ENCODE results near the gene SPNS2.

Gene SPNS2

GRCh38 chr17:4523946-4524345 lies 25.3 kb downstream of the SPNS2 start:
- Histone ChIP-seq H3K4me1 (ENCODE audit: control insufficient read depth, insufficient read depth, low read length) (peaks cover 7% of the 10 kb centered on the region), H3K27ac (ENCODE audit: low read length) (no peak overlapping the region), H3K9ac (ENCODE audit: low read length in 2 of 2) (no peak overlapping the region), H3K9me3 (ENCODE audit: control insufficient read depth in 2 of 2, low read length in 2 of 2) (no peaks in the 10 kb centered on the region), H3K36me3 (ENCODE audit: control insufficient read depth in 2 of 2, insufficient read depth in 2 of 2, low read length in 2 of 2) (no peaks in the 10 kb centered on the region), H3K27me3 (ENCODE audit: control insufficient read depth in 1 of 2, insufficient read depth in 2 of 2, low read length in 2 of 2) (no peaks in the 10 kb centered on the region), H3K4me3 (ENCODE audit: low read length in 2 of 2) (no peak overlapping the region)

- H3K4me1 ChIP-seq (ENCODE audit: control insufficient read depth, insufficient read depth, low read length): peaks cover 3% of the 10 kb centered on the region
- H3K27ac ChIP-seq (ENCODE audit: low read length): no peak overlapping the region
These were observed 27.2 kb downstream of the SPNS2 start for GRCh38 chr17:4525691-4526397.

GRCh38 chr17:4527134-4527533 lies 28.5 kb downstream of the SPNS2 start:
- Histone ChIP-seq H3K4me3 (ENCODE audit: low read length in 2 of 2) (no peak overlapping the region), H3K36me3 (ENCODE audit: control insufficient read depth in 2 of 2, insufficient read depth in 2 of 2, low read length in 2 of 2) (no peaks in the 10 kb centered on the region), H3K9ac (ENCODE audit: low read length in 2 of 2) (no peak overlapping the region), H3K27ac (ENCODE audit: low read length) (no peak overlapping the region), H3K4me1 (ENCODE audit: control insufficient read depth, insufficient read depth, low read length) (peaks cover 3% of the 10 kb centered on the region), H3K9me3 (ENCODE audit: control insufficient read depth in 2 of 2, low read length in 2 of 2) (no peaks in the 10 kb centered on the region), H3K27me3 (ENCODE audit: control insufficient read depth in 1 of 2, insufficient read depth in 2 of 2, low read length in 2 of 2) (no peaks in the 10 kb centered on the region)

More at GRCh38 chr17:4525691-4526397, 27.2 kb downstream of the SPNS2 start:
- H3K4me3 ChIP-seq (ENCODE audit: low read length in 2 of 2): no peak overlapping the region
- H3K9me3 ChIP-seq (ENCODE audit: control insufficient read depth in 2 of 2, low read length in 2 of 2): no peaks in the 10 kb centered on the region
- H3K27me3 ChIP-seq (ENCODE audit: control insufficient read depth in 1 of 2, insufficient read depth in 2 of 2, low read length in 2 of 2): no peaks in the 10 kb centered on the region
- no peak overlapping the region for H3K9ac ChIP-seq (ENCODE audit: low read length in 2 of 2)
- no peaks in the 10 kb centered on the region for H3K36me3 ChIP-seq (ENCODE audit: control insufficient read depth in 2 of 2, insufficient read depth in 2 of 2, low read length in 2 of 2)

- Histone ChIP-seq H3K9me3 (ENCODE audit: control insufficient read depth in 2 of 2, low read length in 2 of 2) (no peaks in the 10 kb centered on the region), H3K36me3 (ENCODE audit: control insufficient read depth in 2 of 2, insufficient read depth in 2 of 2, low read length in 2 of 2) (no peaks in the 10 kb centered on the region), H3K27me3 (ENCODE audit: control insufficient read depth in 1 of 2, insufficient read depth in 2 of 2, low read length in 2 of 2) (peaks cover 0 to 2% of the 10 kb centered on the region in 2 donors), H3K9ac (ENCODE audit: low read length in 2 of 2) (no peak overlapping the region), H3K4me3 (ENCODE audit: low read length in 2 of 2) (no peak overlapping the region), H3K4me1 (ENCODE audit: control insufficient read depth, insufficient read depth, low read length) (peaks cover 3% of the 10 kb centered on the region), H3K27ac (ENCODE audit: low read length) (no peak overlapping the region)
These were observed 29.0 kb downstream of the SPNS2 start for GRCh38 chr17:4527566-4528125.

GRCh38 chr17:4529533-4530152 lies 31.0 kb downstream of the SPNS2 start:
- Histone ChIP-seq H3K4me3 (ENCODE audit: low read length in 2 of 2) (no peak overlapping the region), H3K27me3 (ENCODE audit: control insufficient read depth in 1 of 2, insufficient read depth in 2 of 2, low read length in 2 of 2) (peaks cover 0 to 2% of the 10 kb centered on the region in 2 donors), H3K36me3 (ENCODE audit: control insufficient read depth in 2 of 2, insufficient read depth in 2 of 2, low read length in 2 of 2) (no peaks in the 10 kb centered on the region), H3K9ac (ENCODE audit: low read length in 2 of 2) (no peak overlapping the region), H3K27ac (ENCODE audit: low read length) (no peak overlapping the region), H3K4me1 (ENCODE audit: control insufficient read depth, insufficient read depth, low read length) (peaks cover 13% of the 10 kb centered on the region), H3K9me3 (ENCODE audit: control insufficient read depth in 2 of 2, low read length in 2 of 2) (no peaks in the 10 kb centered on the region)

- Histone ChIP-seq H3K4me1 (ENCODE audit: control insufficient read depth, insufficient read depth, low read length) (peaks cover 22% of the 10 kb centered on the region), H3K36me3 (ENCODE audit: control insufficient read depth in 2 of 2, insufficient read depth in 2 of 2, low read length in 2 of 2) (no peaks in the 10 kb centered on the region), H3K27me3 (ENCODE audit: control insufficient read depth in 1 of 2, insufficient read depth in 2 of 2, low read length in 2 of 2) (peaks cover 0 to 2% of the 10 kb centered on the region in 2 donors), H3K4me3 (ENCODE audit: low read length in 2 of 2) (no peak overlapping the region), H3K9me3 (ENCODE audit: control insufficient read depth in 2 of 2, low read length in 2 of 2) (no peaks in the 10 kb centered on the region), H3K27ac (ENCODE audit: low read length) (no peak overlapping the region), H3K9ac (ENCODE audit: low read length in 2 of 2) (no peak overlapping the region)
These were observed 32.4 kb downstream of the SPNS2 start for GRCh38 chr17:4530799-4531730.

GRCh38 chr17:4531988-4532736 lies 33.5 kb downstream of the SPNS2 start:
- Histone ChIP-seq H3K27ac (ENCODE audit: low read length) (no peak overlapping the region), H3K27me3 (ENCODE audit: control insufficient read depth in 1 of 2, insufficient read depth in 2 of 2, low read length in 2 of 2) (peaks cover 0 to 2% of the 10 kb centered on the region in 2 donors), H3K4me3 (ENCODE audit: low read length in 2 of 2) (no peak overlapping the region), H3K9me3 (ENCODE audit: control insufficient read depth in 2 of 2, low read length in 2 of 2) (no peaks in the 10 kb centered on the region), H3K36me3 (ENCODE audit: control insufficient read depth in 2 of 2, insufficient read depth in 2 of 2, low read length in 2 of 2) (no peaks in the 10 kb centered on the region), H3K9ac (ENCODE audit: low read length in 2 of 2) (no peak overlapping the region), H3K4me1 (ENCODE audit: control insufficient read depth, insufficient read depth, low read length) (peaks cover 30% of the 10 kb centered on the region)

GRCh38 chr17:4532860-4533522 lies 34.3 kb downstream of the SPNS2 start:
- no peak overlapping the region for H3K4me3 ChIP-seq (ENCODE audit: low read length in 2 of 2)
- H3K9me3 ChIP-seq (ENCODE audit: control insufficient read depth in 2 of 2, low read length in 2 of 2): no peaks in the 10 kb centered on the region
- peaks cover 0 to 2% of the 10 kb centered on the region in 2 donors for H3K27me3 ChIP-seq (ENCODE audit: control insufficient read depth in 1 of 2, insufficient read depth in 2 of 2, low read length in 2 of 2)
- no peak overlapping the region for H3K9ac ChIP-seq (ENCODE audit: low read length in 2 of 2)
- H3K4me1 ChIP-seq (ENCODE audit: control insufficient read depth, insufficient read depth, low read length): peaks cover 39% of the 10 kb centered on the region
- H3K27ac ChIP-seq (ENCODE audit: low read length): no peak overlapping the region
- H3K36me3 ChIP-seq (ENCODE audit: control insufficient read depth in 2 of 2, insufficient read depth in 2 of 2, low read length in 2 of 2): no peaks in the 10 kb centered on the region

- H3K4me1 ChIP-seq (ENCODE audit: control insufficient read depth, insufficient read depth, low read length): peaks cover 46% of the 10 kb centered on the region
- H3K9ac ChIP-seq (ENCODE audit: low read length in 2 of 2): no peak overlapping the region
- peaks cover 0 to 2% of the 10 kb centered on the region in 2 donors for H3K27me3 ChIP-seq (ENCODE audit: control insufficient read depth in 1 of 2, insufficient read depth in 2 of 2, low read length in 2 of 2)
- no peaks in the 10 kb centered on the region for H3K36me3 ChIP-seq (ENCODE audit: control insufficient read depth in 2 of 2, insufficient read depth in 2 of 2, low read length in 2 of 2)
- peak overlapping the region; percentile 18 for H3K27ac ChIP-seq (ENCODE audit: low read length)
- no peaks in the 10 kb centered on the region for H3K9me3 ChIP-seq (ENCODE audit: control insufficient read depth in 2 of 2, low read length in 2 of 2)
- no peak overlapping the region for H3K4me3 ChIP-seq (ENCODE audit: low read length in 2 of 2)
These were observed 35.1 kb downstream of the SPNS2 start for GRCh38 chr17:4533523-4534504.
